ENCODE measurements around the gene HSPA1B.
"Not testable (repeated sequence)": the region's sequence is repeated elsewhere in the genome, so short reads cannot be mapped to it uniquely, and the experiment has no call there.

The HSPA1B gene

GRCh38 chr6:31851980-31852718 lies 24.6 kb downstream of the HSPA1B start:
- H3K9me3 Mint-ChIP-seq, H3K4me1 Mint-ChIP-seq, H3K4me3 Mint-ChIP-seq, H3K27ac Mint-ChIP-seq, ATAC-seq, DNase-seq, H3K27me3 Mint-ChIP-seq: not testable (repeated sequence)

- peaks cover 18% of the 10 kb centered on the region for H3K4me1 Mint-ChIP-seq
- not testable (repeated sequence) for ATAC-seq, DNase-seq, H3K4me3 Mint-ChIP-seq, H3K9me3 Mint-ChIP-seq, H3K27me3 Mint-ChIP-seq
- peak overlapping the region in 1 of 2 donors; percentile 24 for H3K27ac Mint-ChIP-seq
These were observed 30.2 kb downstream of the HSPA1B start for GRCh38 chr6:31857774-31858173.

GRCh38 chr6:31858707-31859106 lies 31.2 kb downstream of the HSPA1B start:
- DNase-seq: no peak
- Mint-ChIP-seq H3K4me3 (no peak overlapping the region), H3K4me1 (peaks cover 20% of the 10 kb centered on the region), H3K27me3 (no peaks in the 10 kb centered on the region), H3K27ac (no peak overlapping the region), H3K9me3 (no peaks in the 10 kb centered on the region)
- no peak for ATAC-seq

- no peaks in the 10 kb centered on the region for H3K9me3 Mint-ChIP-seq
- H3K4me1 Mint-ChIP-seq: peaks cover 30% of the 10 kb centered on the region
- no peak overlapping the region for H3K27ac Mint-ChIP-seq
- DNase-seq (no peak), ATAC-seq (no peak)
- H3K27me3 Mint-ChIP-seq: no peaks in the 10 kb centered on the region
- H3K4me3 Mint-ChIP-seq: no peak overlapping the region
These were observed 32.4 kb downstream of the HSPA1B start for GRCh38 chr6:31859923-31860322.

- DNase-seq: no peak
- Mint-ChIP-seq H3K27ac (no peak overlapping the region), H3K27me3 (no peaks in the 10 kb centered on the region), H3K4me3 (no peak overlapping the region), H3K9me3 (no peaks in the 10 kb centered on the region), H3K4me1 (peaks cover 34% of the 10 kb centered on the region)
- no peak for ATAC-seq
These were observed 32.8 kb downstream of the HSPA1B start for GRCh38 chr6:31860349-31860748.

GRCh38 chr6:31861150-31861549 lies 33.6 kb downstream of the HSPA1B start:
- Mint-ChIP-seq H3K27ac (peak overlapping the region in 1 of 2 donors; percentile 55), H3K9me3 (no peaks in the 10 kb centered on the region), H3K4me3 (no peak overlapping the region), H3K27me3 (no peaks in the 10 kb centered on the region), H3K4me1 (peaks cover 34% of the 10 kb centered on the region)
- ATAC-seq (no peak), DNase-seq (no peak)

- Mint-ChIP-seq H3K4me1 (peaks cover 34% of the 10 kb centered on the region), H3K27me3 (no peaks in the 10 kb centered on the region), H3K4me3 (peak overlapping the region; percentile 95 to 99), H3K9me3 (no peaks in the 10 kb centered on the region), H3K27ac (peak overlapping the region; percentile 97 to 99)
- no peak for ATAC-seq
- no peak for DNase-seq
These were observed 34.4 kb downstream of the HSPA1B start for GRCh38 chr6:31861919-31862343.

- Mint-ChIP-seq H3K4me1 (peaks cover 34% of the 10 kb centered on the region), H3K27me3 (no peaks in the 10 kb centered on the region), H3K4me3 (peak within 1 kb of the TSS; percentile 95 to 99), H3K27ac (peak within 1 kb of the TSS; percentile 97 to 99), H3K9me3 (no peaks in the 10 kb centered on the region)
- ATAC-seq: peak; percentile 97
- peak; percentile 99 to 100 for DNase-seq
These were observed 35.1 kb downstream of the HSPA1B start, which contains the start of gene NEU1 for GRCh38 chr6:31862344-31863235. Gene NEU1 (minus strand): TSS chr6:31862821. CDS start chr6:31862776, 45 bp downstream.

- H3K4me1 Mint-ChIP-seq: peaks cover 34% of the 10 kb centered on the region
- DNase-seq, H3K27me3 Mint-ChIP-seq, ATAC-seq, H3K9me3 Mint-ChIP-seq: not testable (repeated sequence)
- H3K27ac Mint-ChIP-seq: peak overlapping the region; percentile 97 to 99
- H3K4me3 Mint-ChIP-seq: peak overlapping the region; percentile 95 to 99
These were observed 36.6 kb downstream of the HSPA1B start for GRCh38 chr6:31864123-31864562.

- Mint-ChIP-seq H3K27ac (no peak overlapping the region), H3K4me1 (peaks cover 34% of the 10 kb centered on the region), H3K9me3 (no peaks in the 10 kb centered on the region), H3K27me3 (no peaks in the 10 kb centered on the region), H3K4me3 (no peak overlapping the region)
- ATAC-seq: no peak
- no peak for DNase-seq
These were observed 37.3 kb downstream of the HSPA1B start for GRCh38 chr6:31864818-31865204.

GRCh38 chr6:31865205-31866118 lies 37.9 kb downstream of the HSPA1B start:
- Mint-ChIP-seq H3K4me1 (peaks cover 34% of the 10 kb centered on the region), H3K4me3 (no peak overlapping the region)

GRCh38 chr6:31868658-31868971 lies 41.1 kb downstream of the HSPA1B start:
- DNase-seq, H3K27me3 Mint-ChIP-seq, H3K4me3 Mint-ChIP-seq, H3K9me3 Mint-ChIP-seq, ATAC-seq, H3K27ac Mint-ChIP-seq: not testable (repeated sequence)
- peaks cover 14% of the 10 kb centered on the region for H3K4me1 Mint-ChIP-seq

More at GRCh38 chr6:31865205-31866118, 37.9 kb downstream of the HSPA1B start:
- DNase-seq: no peak
- no peaks in the 10 kb centered on the region for H3K27me3 Mint-ChIP-seq
- H3K27ac Mint-ChIP-seq: peak overlapping the region in 1 of 2 donors; percentile 72
- no peaks in the 10 kb centered on the region for H3K9me3 Mint-ChIP-seq
- ATAC-seq: no peak

- peaks cover 8% of the 10 kb centered on the region for H3K27me3 Mint-ChIP-seq
- H3K4me3 Mint-ChIP-seq: no peak overlapping the region
- no peaks in the 10 kb centered on the region for H3K9me3 Mint-ChIP-seq
- no peak overlapping the region for H3K27ac Mint-ChIP-seq
- ATAC-seq: no peak
- DNase-seq: no peak
- H3K4me1 Mint-ChIP-seq: peaks cover 10% of the 10 kb centered on the region
These were observed 41.8 kb downstream of the HSPA1B start for GRCh38 chr6:31869343-31869742.

- DNase-seq (no peak), ATAC-seq (peak; percentile 53)
- Mint-ChIP-seq H3K4me1 (peaks cover 1% of the 10 kb centered on the region), H3K27ac (no peak overlapping the region), H3K27me3 (peaks cover 8% of the 10 kb centered on the region), H3K4me3 (no peak overlapping the region), H3K9me3 (no peaks in the 10 kb centered on the region)
These were observed 42.9 kb downstream of the HSPA1B start for GRCh38 chr6:31870385-31870921.
